Gastrocnemius medialis (tissue), 4 donors: ENCODE data around the gene IRS2.

Experiments
- POLR2A ChIP-seq, 2 donors: fragments of 450-650 bp; IDR thresholded peaks; one replicate each; pipeline ENCODE4 v1.6.1; 2017; ENCODE audit warnings: antibody characterized with exemption in 2 of 2, mild to moderate bottlenecking in 2 of 2, moderate library complexity in 2 of 2
- TF ChIP-seq, protein P1 (sequence below), 5 experiments: fragments of 450-650 bp in 3 of 5; fragments of 200-600 bp in 2 of 5; sonication (generic) in 2 of 5; IDR thresholded peaks in 4 of 5; conservative IDR thresholded peaks in 1 of 5; 1 replicate in 4 of 5; 2 replicates in 1 of 5; pipeline ENCODE4 v1.5.1; 2016 to 2019; ENCODE audit warnings: antibody characterized with exemption in 5 of 5, mild to moderate bottlenecking in 3 of 5, moderate library complexity in 3 of 5

DNA sequence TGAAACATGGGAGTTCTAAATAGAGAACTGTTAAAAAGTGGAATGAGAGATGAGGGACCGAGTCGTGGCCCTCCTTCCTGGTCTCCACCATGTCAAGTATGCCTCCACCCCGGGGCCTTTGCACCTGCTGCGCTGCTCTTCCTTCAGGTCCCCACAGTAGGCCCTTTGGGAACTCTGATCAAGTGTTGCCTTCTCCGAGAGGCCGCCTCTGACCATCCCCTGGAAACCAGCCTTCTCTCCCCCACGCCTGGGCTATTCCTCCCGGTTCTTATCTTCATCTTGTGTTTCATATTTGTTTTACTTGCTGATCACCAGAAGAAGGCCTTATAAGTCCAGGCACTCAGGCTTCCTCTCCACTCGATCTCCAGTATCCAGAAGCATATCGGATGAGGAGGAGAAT is 40.0 kb downstream of the IRS2 start:
- no peak for TF ChIP-seq POLR2A (IDR thresholded peaks at IDR 0.05)
- TF ChIP-seq, protein P1, sequence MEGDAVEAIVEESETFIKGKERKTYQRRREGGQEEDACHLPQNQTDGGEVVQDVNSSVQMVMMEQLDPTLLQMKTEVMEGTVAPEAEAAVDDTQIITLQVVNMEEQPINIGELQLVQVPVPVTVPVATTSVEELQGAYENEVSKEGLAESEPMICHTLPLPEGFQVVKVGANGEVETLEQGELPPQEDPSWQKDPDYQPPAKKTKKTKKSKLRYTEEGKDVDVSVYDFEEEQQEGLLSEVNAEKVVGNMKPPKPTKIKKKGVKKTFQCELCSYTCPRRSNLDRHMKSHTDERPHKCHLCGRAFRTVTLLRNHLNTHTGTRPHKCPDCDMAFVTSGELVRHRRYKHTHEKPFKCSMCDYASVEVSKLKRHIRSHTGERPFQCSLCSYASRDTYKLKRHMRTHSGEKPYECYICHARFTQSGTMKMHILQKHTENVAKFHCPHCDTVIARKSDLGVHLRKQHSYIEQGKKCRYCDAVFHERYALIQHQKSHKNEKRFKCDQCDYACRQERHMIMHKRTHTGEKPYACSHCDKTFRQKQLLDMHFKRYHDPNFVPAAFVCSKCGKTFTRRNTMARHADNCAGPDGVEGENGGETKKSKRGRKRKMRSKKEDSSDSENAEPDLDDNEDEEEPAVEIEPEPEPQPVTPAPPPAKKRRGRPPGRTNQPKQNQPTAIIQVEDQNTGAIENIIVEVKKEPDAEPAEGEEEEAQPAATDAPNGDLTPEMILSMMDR (IDR thresholded peaks at IDR 0.05 in 4 of 5, conservative IDR thresholded peaks at IDR 0.05 in 1 of 5), result no peak
